ENCODE results near the gene PNLIPRP2.

Gene PNLIPRP2

DNA sequence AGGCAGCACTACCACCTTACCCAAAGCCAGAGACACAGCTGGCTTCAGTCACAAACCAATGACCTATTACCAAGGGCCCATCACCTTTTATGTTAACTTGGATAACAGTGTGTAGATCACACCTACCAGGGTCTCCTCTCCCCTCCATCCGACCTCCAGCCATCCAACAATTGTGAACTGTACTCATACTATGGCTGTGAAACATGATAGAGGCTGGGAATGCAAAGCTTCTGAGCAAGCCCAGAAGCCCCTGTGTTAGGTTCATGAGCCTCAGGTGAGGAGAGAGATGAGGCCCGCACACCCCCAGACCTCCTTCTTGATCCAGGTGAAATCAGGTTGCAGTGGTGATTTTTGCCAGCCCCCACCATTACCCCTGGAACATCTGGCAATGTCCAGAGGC, 47.7 kb downstream of the PNLIPRP2 start:
- Histone ChIP-seq H3K27ac (replicated peaks) (no peak overlapping the region), H3K4me3 (replicated peaks; ENCODE audit: insufficient read depth, low read length) (no peak overlapping the region), H3K27me3 (ENCODE audit: insufficient read depth, poor library complexity, severe bottlenecking) (no peaks in the 10 kb centered on the region)
- no peak for DNase-seq (ENCODE audit: low read depth in 1 of 2, low spot score in 1 of 2)
- TF ChIP-seq, protein P1, sequence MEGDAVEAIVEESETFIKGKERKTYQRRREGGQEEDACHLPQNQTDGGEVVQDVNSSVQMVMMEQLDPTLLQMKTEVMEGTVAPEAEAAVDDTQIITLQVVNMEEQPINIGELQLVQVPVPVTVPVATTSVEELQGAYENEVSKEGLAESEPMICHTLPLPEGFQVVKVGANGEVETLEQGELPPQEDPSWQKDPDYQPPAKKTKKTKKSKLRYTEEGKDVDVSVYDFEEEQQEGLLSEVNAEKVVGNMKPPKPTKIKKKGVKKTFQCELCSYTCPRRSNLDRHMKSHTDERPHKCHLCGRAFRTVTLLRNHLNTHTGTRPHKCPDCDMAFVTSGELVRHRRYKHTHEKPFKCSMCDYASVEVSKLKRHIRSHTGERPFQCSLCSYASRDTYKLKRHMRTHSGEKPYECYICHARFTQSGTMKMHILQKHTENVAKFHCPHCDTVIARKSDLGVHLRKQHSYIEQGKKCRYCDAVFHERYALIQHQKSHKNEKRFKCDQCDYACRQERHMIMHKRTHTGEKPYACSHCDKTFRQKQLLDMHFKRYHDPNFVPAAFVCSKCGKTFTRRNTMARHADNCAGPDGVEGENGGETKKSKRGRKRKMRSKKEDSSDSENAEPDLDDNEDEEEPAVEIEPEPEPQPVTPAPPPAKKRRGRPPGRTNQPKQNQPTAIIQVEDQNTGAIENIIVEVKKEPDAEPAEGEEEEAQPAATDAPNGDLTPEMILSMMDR (IDR thresholded peaks at IDR 0.05; ENCODE audit: insufficient read depth, low read length): no peak
- TF ChIP-seq GABPA (IDR thresholded peaks at IDR 0.05; ENCODE audit: low read depth) (no peak), SPI1 (IDR thresholded peaks at IDR 0.05; ENCODE audit: borderline replicate concordance, low read depth) (no peak), POLR2AphosphoS5 (IDR thresholded peaks at IDR 0.05; ENCODE audit: low read depth) (no peak)
- TF ChIP-seq, protein P2, sequence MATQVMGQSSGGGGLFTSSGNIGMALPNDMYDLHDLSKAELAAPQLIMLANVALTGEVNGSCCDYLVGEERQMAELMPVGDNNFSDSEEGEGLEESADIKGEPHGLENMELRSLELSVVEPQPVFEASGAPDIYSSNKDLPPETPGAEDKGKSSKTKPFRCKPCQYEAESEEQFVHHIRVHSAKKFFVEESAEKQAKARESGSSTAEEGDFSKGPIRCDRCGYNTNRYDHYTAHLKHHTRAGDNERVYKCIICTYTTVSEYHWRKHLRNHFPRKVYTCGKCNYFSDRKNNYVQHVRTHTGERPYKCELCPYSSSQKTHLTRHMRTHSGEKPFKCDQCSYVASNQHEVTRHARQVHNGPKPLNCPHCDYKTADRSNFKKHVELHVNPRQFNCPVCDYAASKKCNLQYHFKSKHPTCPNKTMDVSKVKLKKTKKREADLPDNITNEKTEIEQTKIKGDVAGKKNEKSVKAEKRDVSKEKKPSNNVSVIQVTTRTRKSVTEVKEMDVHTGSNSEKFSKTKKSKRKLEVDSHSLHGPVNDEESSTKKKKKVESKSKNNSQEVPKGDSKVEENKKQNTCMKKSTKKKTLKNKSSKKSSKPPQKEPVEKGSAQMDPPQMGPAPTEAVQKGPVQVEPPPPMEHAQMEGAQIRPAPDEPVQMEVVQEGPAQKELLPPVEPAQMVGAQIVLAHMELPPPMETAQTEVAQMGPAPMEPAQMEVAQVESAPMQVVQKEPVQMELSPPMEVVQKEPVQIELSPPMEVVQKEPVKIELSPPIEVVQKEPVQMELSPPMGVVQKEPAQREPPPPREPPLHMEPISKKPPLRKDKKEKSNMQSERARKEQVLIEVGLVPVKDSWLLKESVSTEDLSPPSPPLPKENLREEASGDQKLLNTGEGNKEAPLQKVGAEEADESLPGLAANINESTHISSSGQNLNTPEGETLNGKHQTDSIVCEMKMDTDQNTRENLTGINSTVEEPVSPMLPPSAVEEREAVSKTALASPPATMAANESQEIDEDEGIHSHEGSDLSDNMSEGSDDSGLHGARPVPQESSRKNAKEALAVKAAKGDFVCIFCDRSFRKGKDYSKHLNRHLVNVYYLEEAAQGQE (IDR thresholded peaks at IDR 0.05; ENCODE audit: insufficient replicate concordance, low read depth): no peak

DNA sequence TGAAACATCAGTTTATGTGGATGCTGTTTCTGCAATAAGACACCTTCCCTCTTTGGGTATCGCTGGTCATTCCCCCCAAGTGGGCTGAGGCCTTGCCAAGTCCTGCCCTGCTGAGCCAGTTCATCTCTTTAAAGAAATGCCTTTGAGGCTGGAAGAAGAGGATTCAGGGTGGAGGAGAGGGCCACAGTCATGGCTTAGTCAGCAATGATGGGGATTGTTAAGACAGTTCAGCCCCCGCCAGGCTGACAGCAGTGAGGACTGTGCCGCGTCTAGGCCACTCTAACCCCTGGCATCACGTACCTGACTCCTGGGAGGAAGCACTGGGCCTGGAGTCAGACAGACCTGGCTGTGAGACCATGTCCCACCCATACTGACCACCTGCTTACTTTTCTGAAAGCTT, 48.3 kb downstream of the PNLIPRP2 start:
- TF ChIP-seq GABPA (IDR thresholded peaks at IDR 0.05; ENCODE audit: low read depth): no peak
- TF ChIP-seq POLR2AphosphoS5 (IDR thresholded peaks at IDR 0.05; ENCODE audit: low read depth): no peak
- no peak for TF ChIP-seq SPI1 (IDR thresholded peaks at IDR 0.05; ENCODE audit: borderline replicate concordance, low read depth)
- TF ChIP-seq, protein P1 (IDR thresholded peaks at IDR 0.05; ENCODE audit: insufficient read depth, low read length): no peak
- TF ChIP-seq, protein P2 (IDR thresholded peaks at IDR 0.05; ENCODE audit: insufficient replicate concordance, low read depth): no peak
- Histone ChIP-seq H3K4me3 (replicated peaks; ENCODE audit: insufficient read depth, low read length) (no peak overlapping the region), H3K27me3 (ENCODE audit: insufficient read depth, poor library complexity, severe bottlenecking) (no peaks in the 10 kb centered on the region), H3K27ac (replicated peaks) (no peak overlapping the region)
- DNase-seq (ENCODE audit: low read depth in 1 of 2, low spot score in 1 of 2): no peak

DNA sequence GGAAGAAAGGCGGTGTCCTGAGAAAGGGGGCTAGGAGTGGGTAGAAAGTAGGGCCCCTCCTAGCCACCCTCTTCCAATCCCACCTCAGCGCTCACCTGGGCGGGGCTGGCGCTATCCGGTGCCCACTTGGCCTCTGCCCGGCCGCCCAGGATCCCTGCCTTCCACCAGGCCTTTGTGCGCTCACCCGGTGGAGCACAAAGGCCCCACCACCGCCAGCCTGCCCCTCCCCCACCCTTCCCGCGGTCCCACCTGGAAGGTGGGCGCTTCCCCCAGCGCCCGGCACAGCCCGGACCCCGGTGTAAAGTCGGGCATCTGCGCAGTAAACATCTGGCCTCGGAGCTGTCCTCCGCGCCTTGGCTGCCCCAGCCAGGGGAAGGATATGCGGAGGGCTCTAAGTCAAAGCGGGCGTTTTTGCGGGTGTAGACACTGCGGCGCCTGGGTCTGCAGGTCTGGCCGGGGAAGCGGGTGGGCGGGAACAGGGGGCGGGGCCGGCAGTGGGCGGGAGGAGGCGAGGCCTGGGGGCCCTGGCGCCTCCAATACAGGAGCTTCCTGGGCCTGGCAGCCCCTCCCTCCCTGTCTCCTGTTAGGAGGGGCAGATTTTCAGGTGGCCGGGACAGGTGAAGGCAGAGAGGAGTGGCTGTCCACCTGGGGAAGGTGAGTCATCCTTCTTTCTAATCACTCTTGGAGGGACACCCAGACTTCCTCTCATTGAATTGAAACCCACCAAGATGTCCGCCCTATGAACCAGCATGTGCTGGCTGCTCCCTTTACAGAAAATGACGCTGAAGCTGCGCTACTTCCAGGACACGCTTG, 49.3 kb downstream of the PNLIPRP2 start:
- Histone ChIP-seq H3K27ac (replicated peaks) (no peak overlapping the region), H3K4me3 (replicated peaks; ENCODE audit: insufficient read depth, low read length) (no peak overlapping the region), H3K27me3 (ENCODE audit: insufficient read depth, poor library complexity, severe bottlenecking) (no peaks in the 10 kb centered on the region)
- no peak for TF ChIP-seq POLR2AphosphoS5 (IDR thresholded peaks at IDR 0.05; ENCODE audit: low read depth)
- no peak for TF ChIP-seq SPI1 (IDR thresholded peaks at IDR 0.05; ENCODE audit: borderline replicate concordance, low read depth)
- no peak for TF ChIP-seq GABPA (IDR thresholded peaks at IDR 0.05; ENCODE audit: low read depth)
- TF ChIP-seq, protein P1 (IDR thresholded peaks at IDR 0.05; ENCODE audit: insufficient read depth, low read length): no peak
- TF ChIP-seq, protein P2 (IDR thresholded peaks at IDR 0.05; ENCODE audit: insufficient replicate concordance, low read depth): no peak
- no peak for DNase-seq (ENCODE audit: low read depth in 1 of 2, low spot score in 1 of 2)

Data from HL-60 (cell line).